B cell (primary cell): ENCODE measurements around the gene RIPK3. TPM values are rescaled to one million over a fixed set of nuclear protein-coding genes. Genes with fewer than 3 reads are reported as not detected.

Experiments
- ATAC-seq: fragments of 200-7000 bp; cut with Tn5 transposase; one replicate; pipeline ENCODE4 v1.10.0; 2021; ENCODE audit warnings: low read depth, mild to moderate bottlenecking, moderate number of reproducible peaks, moderate library complexity
- CTCF ChIA-PET: fragments of 350-600 bp; sonication (Branson Sonifier 250); formaldehyde crosslinking; loops from one replicate; lab custom pipeline; 2021; ENCODE audit warnings: antibody characterized with exemption, inconsistent platforms; lab: Charles Lee
- POLR2A ChIA-PET: fragments of 350-600 bp; sonication (Branson Sonifier 250); formaldehyde crosslinking; loops from one replicate; lab custom pipeline; 2021; ENCODE audit warnings: antibody characterized with exemption; lab: Charles Lee
- DNase-seq: peaks from one replicate; pipeline ENCODE4 v3.0.0; 2013
- H2AFZ ChIP-seq: 2 replicates; pipeline ENCODE4 v1.6.1; 2012; ENCODE audit warnings: mild to moderate bottlenecking, low read depth, low read length; ENCODE audit not compliant: insufficient read depth, poor library complexity, severe bottlenecking
- H3K27ac ChIP-seq, 2 donors: 1 replicate in 1 of 2; 2 replicates in 1 of 2; pipeline ENCODE4 v1.5.1; 2012 to 2013; ENCODE audit warnings: low read length in 2 of 2, mild to moderate bottlenecking in 2 of 2, moderate library complexity in 1 of 2
- H3K27me3 ChIP-seq, 4 experiments: fragments of 200-600 bp in 1 of 4; sonication (generic) in 1 of 4; replicated peaks in 1 of 4; 1 replicate in 2 of 4; 2 replicates in 2 of 4; pipeline versions ENCODE4 v1.6.1 to v1.7.0; 2013 to 2016; ENCODE audit warnings: low read length in 3 of 4, mild to moderate bottlenecking in 2 of 4, mixed read lengths in 1 of 4, moderate library complexity in 1 of 4; ENCODE audit not compliant: insufficient read depth in 4 of 4, control insufficient read depth in 3 of 4; ENCODE audit errors: control extremely low read depth in 1 of 4
- H3K36me3 ChIP-seq, 2 experiments: replicated peaks in 1 of 2; 1 replicate in 1 of 2; 2 replicates in 1 of 2; pipeline versions ENCODE4 v1.6.1 to v1.7.1; 2013; ENCODE audit warnings: low read length in 1 of 2; ENCODE audit not compliant: insufficient read depth in 2 of 2, control insufficient read depth in 1 of 2; ENCODE audit errors: control extremely low read depth in 1 of 2, extremely low read depth in 1 of 2
- H3K4me1 ChIP-seq, 2 donors: fragments of 200-600 bp in 1 of 2; sonication (generic) in 1 of 2; 1 replicate in 1 of 2; 2 replicates in 1 of 2; pipeline versions ENCODE4 v1.5.1 to v1.6.1; 2013 to 2017; ENCODE audit warnings: low read length in 2 of 2; ENCODE audit not compliant: control insufficient read depth in 2 of 2, insufficient read depth in 2 of 2
- H3K4me2 ChIP-seq: replicated peaks from 2 replicates; pipeline ENCODE3; 2012; ENCODE audit warnings: mild to moderate bottlenecking, low read depth, low read length; ENCODE audit not compliant: poor library complexity, severe bottlenecking
- H3K4me3 ChIP-seq, 5 experiments: fragments of 200-600 bp in 1 of 5; sonication (generic) in 1 of 5; 1 replicate in 3 of 5; 2 replicates in 2 of 5; pipeline versions ENCODE4 v1.5.1 to v1.7.0; 2011 to 2016; ENCODE audit warnings: low read length in 4 of 5, mild to moderate bottlenecking in 4 of 5, low read depth in 2 of 5, control low read depth in 1 of 5, moderate library complexity in 1 of 5; ENCODE audit not compliant: insufficient read depth in 1 of 5; ENCODE audit errors: control extremely low read depth in 1 of 5, extremely low read depth in 1 of 5
- H3K79me2 ChIP-seq: fragments of 200-600 bp; sonication (generic); one replicate; pipeline ENCODE4 v1.6.0; 2016; ENCODE audit warnings: low read length; ENCODE audit not compliant: control insufficient read depth, insufficient read depth
- H3K9ac ChIP-seq: fragments of 200-600 bp; sonication (generic); 2 replicates; pipeline ENCODE4 v1.6.1; 2017; ENCODE audit warnings: mild to moderate bottlenecking, low read length, moderate library complexity
- H3K9me3 ChIP-seq, 3 donors: one replicate each; pipeline versions ENCODE4 v1.6.1 to v1.7.1; 2013; ENCODE audit warnings: low read length in 2 of 3; ENCODE audit not compliant: control insufficient read depth in 2 of 3, insufficient read depth in 1 of 3; ENCODE audit errors: control extremely low read depth in 1 of 3
- H4K20me1 ChIP-seq: 2 replicates; pipeline ENCODE4 v1.6.0; 2012; ENCODE audit warnings: mild to moderate bottlenecking, low read length; ENCODE audit not compliant: insufficient read depth, control insufficient read depth, poor library complexity, severe bottlenecking
- H3K27ac Mint-ChIP-seq: one replicate; pipeline ENCODE4 v1.8.0; 2021; ENCODE audit warnings: mixed read lengths
- H3K27me3 Mint-ChIP-seq: one replicate; pipeline ENCODE4 v1.8.0; 2021; ENCODE audit warnings: mixed read lengths
- H3K4me1 Mint-ChIP-seq: one replicate; pipeline ENCODE4 v1.8.0; 2021; ENCODE audit warnings: mixed read lengths
- H3K4me3 Mint-ChIP-seq: one replicate; pipeline ENCODE4 v1.8.0; 2021; ENCODE audit warnings: mixed read lengths
- H3K9me3 Mint-ChIP-seq: one replicate; pipeline ENCODE4 v1.8.0; 2022; ENCODE audit warnings: mixed read lengths; ENCODE audit not compliant: insufficient read depth
- EZH2 ChIP-seq: IDR thresholded peaks from 2 replicates; pipeline ENCODE4 v1.6.1; 2012; ENCODE audit warnings: borderline replicate concordance, low read depth, mild to moderate bottlenecking, moderate library complexity, low read length; ENCODE audit not compliant: insufficient read depth, poor library complexity, severe bottlenecking
- WGBS: methylation state at CpG from one replicate; pipeline ENCODE4 v1.1.5; 2013; ENCODE audit warnings: missing lambda C conversion rate; ENCODE audit not compliant: insufficient coverage; 5-methylcytosine and 5-hydroxymethylcytosine counted together
- intact Hi-C: fragments of 100-400 bp; cut with micrococcal nuclease; formaldehyde crosslinking; loops from one replicate; pipeline ENCODE4 v1.10.0; 2022
- polyA plus RNA-seq: library from polyadenylated mRNA; depleted of rRNA; stranded (reverse); fragments of >200 nt; gene quantifications from 2 replicates; pipeline ENCODE4 v1.2.3, GENCODE V29; 2012
- total RNA-seq, 2 donors: library from RNA; stranded (reverse); fragments of 120-200 nt in 1 of 2; gene quantifications; 1 replicate in 1 of 2; 2 replicates in 1 of 2; pipeline versions ENCODE4 v1.2.3 to v1.2.4, GENCODE V29; 2013 to 2022
- TF ChIP-seq, protein P1 (sequence below): fragments of 200-600 bp; IDR thresholded peaks from one replicate; pipeline ENCODE4 v1.8.0; 2022; ENCODE audit warnings: antibody characterized with exemption, mild to moderate bottlenecking

RIPK3 gene
- total and polyA plus RNA-seq, 2 donors (not counting 1 experiment from before 2014, with no cell fraction given), result 65.5 to 77.6 TPM

- peaks cover 53% of the 10 kb centered on the region for H3K4me1 Mint-ChIP-seq
- TF ChIP-seq, protein P1, sequence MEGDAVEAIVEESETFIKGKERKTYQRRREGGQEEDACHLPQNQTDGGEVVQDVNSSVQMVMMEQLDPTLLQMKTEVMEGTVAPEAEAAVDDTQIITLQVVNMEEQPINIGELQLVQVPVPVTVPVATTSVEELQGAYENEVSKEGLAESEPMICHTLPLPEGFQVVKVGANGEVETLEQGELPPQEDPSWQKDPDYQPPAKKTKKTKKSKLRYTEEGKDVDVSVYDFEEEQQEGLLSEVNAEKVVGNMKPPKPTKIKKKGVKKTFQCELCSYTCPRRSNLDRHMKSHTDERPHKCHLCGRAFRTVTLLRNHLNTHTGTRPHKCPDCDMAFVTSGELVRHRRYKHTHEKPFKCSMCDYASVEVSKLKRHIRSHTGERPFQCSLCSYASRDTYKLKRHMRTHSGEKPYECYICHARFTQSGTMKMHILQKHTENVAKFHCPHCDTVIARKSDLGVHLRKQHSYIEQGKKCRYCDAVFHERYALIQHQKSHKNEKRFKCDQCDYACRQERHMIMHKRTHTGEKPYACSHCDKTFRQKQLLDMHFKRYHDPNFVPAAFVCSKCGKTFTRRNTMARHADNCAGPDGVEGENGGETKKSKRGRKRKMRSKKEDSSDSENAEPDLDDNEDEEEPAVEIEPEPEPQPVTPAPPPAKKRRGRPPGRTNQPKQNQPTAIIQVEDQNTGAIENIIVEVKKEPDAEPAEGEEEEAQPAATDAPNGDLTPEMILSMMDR, result no peak
- no peak for TF ChIP-seq EZH2
- intact Hi-C loops, result loop anchor here (10.0 kb wide), 1 partner anchor 339 kb away; no protein-coding TSS in a partner anchor
These were observed 4.2 kb downstream of the RIPK3 start for GRCh38 chr14:24335461-24336171.

More at GRCh38 chr14:24335461-24336171, 4.2 kb downstream of the RIPK3 start:
- Histone ChIP-seq H3K36me3 (peaks cover 0 to 24% of the 10 kb centered on the region in 2 experiments), H4K20me1 (peaks cover 25% of the 10 kb centered on the region), H3K27me3 (peaks cover 0 to 33% (median 16%) of the 10 kb centered on the region in 4 experiments), H3K9ac (no peak overlapping the region), H2AFZ (no peak overlapping the region), H3K9me3 (peaks cover 0 to 9% (median 0%) of the 10 kb centered on the region in 3 donors), H3K27ac (no peak overlapping the region), H3K4me1 (peaks cover 55 to 62% of the 10 kb centered on the region in 2 donors), H3K79me2 (peaks cover 15% of the 10 kb centered on the region), H3K4me3 (no peak overlapping the region), H3K4me2 (no peak overlapping the region)
- Mint-ChIP-seq H3K27ac (no peak overlapping the region), H3K27me3 (peaks cover 17% of the 10 kb centered on the region), H3K4me3 (peak overlapping the region; percentile 47), H3K9me3 (no peaks in the 10 kb centered on the region)
- DNase-seq (peak; percentile 12), ATAC-seq (no peak)
- WGBS, result 75% methylated on average over 6 of the region's 12 CpGs
- ChIA-PET CTCF (interaction anchor here (0.7 to 16.1 kb wide), 5 partner anchors 10 to 95 kb away, joined by 3 to 650 read pairs (median 3); partner anchors contain the start of genes CBLN3 and KHNYN), POLR2A (interaction anchor here (1.8 kb wide), 1 partner anchor 96 kb away, joined by 5 read pairs; no protein-coding TSS in a partner anchor)
